ENCODE measurements around the gene GPC2.

The GPC2 gene

DNA sequence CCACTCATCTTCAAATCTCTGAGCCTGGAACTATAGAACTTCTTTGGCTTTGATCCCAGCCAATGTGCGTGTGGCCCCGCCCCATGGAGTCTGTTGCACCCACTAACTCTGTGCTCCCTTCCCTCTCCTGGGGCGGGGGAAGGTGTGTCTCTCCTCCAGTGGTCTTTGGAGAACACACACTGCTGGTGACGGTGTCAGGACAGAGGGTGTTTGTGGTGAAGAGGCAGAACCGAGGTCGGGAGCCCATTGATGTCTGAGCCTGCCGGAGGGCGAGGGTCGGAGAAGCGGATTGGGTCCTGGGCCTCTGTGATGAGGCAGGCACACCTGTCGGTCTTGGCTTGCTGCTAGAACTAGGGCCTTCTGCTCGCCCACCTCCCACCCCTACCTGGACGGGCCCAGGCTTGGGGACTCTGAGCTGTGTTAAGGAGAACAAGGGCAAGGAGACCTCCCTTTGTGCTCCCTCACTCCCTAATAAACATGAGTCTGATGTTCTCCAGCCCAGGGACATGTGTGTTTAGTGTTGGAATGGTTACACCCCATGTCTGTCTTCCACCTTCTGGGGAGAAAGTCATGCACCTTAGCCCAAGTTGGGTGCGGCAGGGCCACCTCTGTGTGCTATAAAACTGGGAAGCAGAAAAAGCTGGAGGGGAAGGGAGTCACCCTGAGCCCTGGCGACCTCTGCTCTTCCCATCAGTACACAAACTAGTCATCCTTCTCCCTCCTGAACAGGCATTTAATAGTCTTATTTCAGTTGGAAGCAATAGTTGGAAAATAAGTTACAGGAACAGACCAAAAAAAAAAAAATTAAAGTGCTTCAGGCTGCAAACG is 23.3 kb downstream of the GPC2 start:
- H3K36me3 ChIP-seq (ENCODE audit: insufficient read depth, low read length) = peaks cover 51% of the 10 kb centered on the region
- TF ChIP-seq, protein P1, sequence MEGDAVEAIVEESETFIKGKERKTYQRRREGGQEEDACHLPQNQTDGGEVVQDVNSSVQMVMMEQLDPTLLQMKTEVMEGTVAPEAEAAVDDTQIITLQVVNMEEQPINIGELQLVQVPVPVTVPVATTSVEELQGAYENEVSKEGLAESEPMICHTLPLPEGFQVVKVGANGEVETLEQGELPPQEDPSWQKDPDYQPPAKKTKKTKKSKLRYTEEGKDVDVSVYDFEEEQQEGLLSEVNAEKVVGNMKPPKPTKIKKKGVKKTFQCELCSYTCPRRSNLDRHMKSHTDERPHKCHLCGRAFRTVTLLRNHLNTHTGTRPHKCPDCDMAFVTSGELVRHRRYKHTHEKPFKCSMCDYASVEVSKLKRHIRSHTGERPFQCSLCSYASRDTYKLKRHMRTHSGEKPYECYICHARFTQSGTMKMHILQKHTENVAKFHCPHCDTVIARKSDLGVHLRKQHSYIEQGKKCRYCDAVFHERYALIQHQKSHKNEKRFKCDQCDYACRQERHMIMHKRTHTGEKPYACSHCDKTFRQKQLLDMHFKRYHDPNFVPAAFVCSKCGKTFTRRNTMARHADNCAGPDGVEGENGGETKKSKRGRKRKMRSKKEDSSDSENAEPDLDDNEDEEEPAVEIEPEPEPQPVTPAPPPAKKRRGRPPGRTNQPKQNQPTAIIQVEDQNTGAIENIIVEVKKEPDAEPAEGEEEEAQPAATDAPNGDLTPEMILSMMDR (IDR thresholded peaks at IDR 0.05; ENCODE audit: borderline replicate concordance, extremely low read depth, low read length, poor library complexity, severe bottlenecking) = no peak
- TF ChIP-seq EZH2 (IDR thresholded peaks at IDR 0.05; ENCODE audit: borderline replicate concordance, low read depth, low read length, severe bottlenecking) = no peak

DNA sequence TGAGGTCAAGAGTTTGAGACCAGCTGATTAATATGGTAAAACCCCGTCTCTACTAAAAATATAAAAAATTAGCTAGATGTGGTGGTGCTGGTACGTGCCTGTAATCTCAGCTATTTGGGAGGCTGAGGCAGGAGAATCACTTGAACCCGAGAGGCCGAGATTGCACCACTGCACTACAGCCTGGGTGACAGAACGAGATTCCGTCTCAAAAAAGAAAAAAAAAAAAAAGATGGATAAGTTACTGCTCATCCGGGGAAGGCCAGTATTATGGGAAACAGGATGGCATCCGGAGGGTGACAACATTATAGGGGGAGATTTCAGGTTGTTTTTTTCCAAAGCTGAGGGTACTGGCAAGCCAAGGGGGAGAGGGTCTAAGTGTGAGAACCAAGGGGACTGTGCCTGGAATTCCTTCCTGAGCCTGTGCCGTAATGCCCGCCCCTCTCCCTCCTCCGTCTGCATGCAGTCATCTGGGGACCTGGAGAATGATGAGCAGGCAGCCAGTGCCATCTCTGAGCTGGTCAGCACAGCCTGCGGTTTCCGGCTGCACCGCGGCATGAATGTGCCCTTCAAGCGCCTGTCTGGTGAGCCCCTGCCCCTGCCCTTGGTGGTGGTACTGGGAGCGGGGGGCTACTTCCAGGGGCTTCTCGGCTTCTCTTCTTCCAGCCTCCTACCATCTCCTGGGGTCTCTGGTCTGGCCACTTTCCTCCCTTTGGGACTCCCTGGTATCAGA is 24.1 kb downstream of the GPC2 start:
- Histone ChIP-seq H3K9me3 (ENCODE audit: insufficient read depth, low read length, severe bottlenecking) (no peaks in the 10 kb centered on the region), H2AFZ (ENCODE audit: low read depth, low read length) (no peak overlapping the region), H3K36me3 (ENCODE audit: insufficient read depth, low read length) (peaks cover 51% of the 10 kb centered on the region), H3K79me2 (ENCODE audit: insufficient read depth, low read length) (peaks cover 51% of the 10 kb centered on the region), H3K4me2 (ENCODE audit: insufficient read depth, low read length) (no peak overlapping the region), H3K27ac (ENCODE audit: low read length) (no peak overlapping the region), H3K4me3 (ENCODE audit: low read depth in 1 of 2, low read length in 2 of 2) (no peak overlapping the region), H3K9ac (ENCODE audit: low read depth, low read length) (no peak overlapping the region), H3K27me3 (ENCODE audit: insufficient read depth, low read length, poor library complexity) (no peaks in the 10 kb centered on the region), H3K4me1 (ENCODE audit: insufficient read depth, low read length) (peaks cover 49% of the 10 kb centered on the region), H4K20me1 (ENCODE audit: insufficient read depth, low read length) (peaks cover 27% of the 10 kb centered on the region)
- DNase-seq = no peak
- no peak for ATAC-seq (ENCODE audit: insufficient read depth, low read depth)
- TF ChIP-seq, protein P1 (IDR thresholded peaks at IDR 0.05; ENCODE audit: borderline replicate concordance, extremely low read depth, low read length, poor library complexity, severe bottlenecking) = no peak
- TF ChIP-seq EZH2 (IDR thresholded peaks at IDR 0.05; ENCODE audit: borderline replicate concordance, low read depth, low read length, severe bottlenecking) = no peak

More for the DNA sequence above, 23.3 kb downstream of the GPC2 start:
- Histone ChIP-seq H3K9ac (ENCODE audit: low read depth, low read length) (no peak overlapping the region), H3K27me3 (ENCODE audit: insufficient read depth, low read length, poor library complexity) (no peaks in the 10 kb centered on the region), H2AFZ (ENCODE audit: low read depth, low read length) (no peak overlapping the region), H3K27ac (ENCODE audit: low read length) (no peak overlapping the region), H4K20me1 (ENCODE audit: insufficient read depth, low read length) (peaks cover 27% of the 10 kb centered on the region), H3K4me2 (ENCODE audit: insufficient read depth, low read length) (no peak overlapping the region), H3K9me3 (ENCODE audit: insufficient read depth, low read length, severe bottlenecking) (no peaks in the 10 kb centered on the region), H3K4me3 (ENCODE audit: low read depth in 1 of 2, low read length in 2 of 2) (no peak overlapping the region), H3K4me1 (ENCODE audit: insufficient read depth, low read length) (peaks cover 47% of the 10 kb centered on the region), H3K79me2 (ENCODE audit: insufficient read depth, low read length) (peaks cover 58% of the 10 kb centered on the region)
- DNase-seq (no peak), ATAC-seq (ENCODE audit: insufficient read depth, low read depth) (no peak)

DNA sequence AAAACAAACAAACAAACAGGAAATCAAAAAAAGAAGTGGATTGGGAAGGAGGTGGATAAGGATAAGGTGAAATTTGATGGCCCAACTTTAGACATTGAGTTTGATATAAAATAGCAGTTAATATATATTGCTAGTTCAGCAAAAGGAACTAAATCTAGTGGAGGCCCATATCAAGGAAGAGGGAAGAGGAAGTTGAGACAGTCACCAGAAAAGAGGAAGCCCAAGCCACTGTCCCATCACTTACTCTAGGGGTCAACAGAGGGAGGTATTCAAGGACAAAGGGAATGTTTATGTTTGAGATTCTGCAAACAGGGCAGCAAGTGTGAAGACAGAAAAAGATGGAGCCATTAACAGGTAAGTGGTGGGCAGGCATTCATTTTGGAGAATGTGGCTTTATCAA is 24.8 kb downstream of the GPC2 start:
- Histone ChIP-seq H4K20me1 (ENCODE audit: insufficient read depth, low read length) (peaks cover 22% of the 10 kb centered on the region), H3K9me3 (ENCODE audit: insufficient read depth, low read length, severe bottlenecking) (no peaks in the 10 kb centered on the region), H3K27me3 (ENCODE audit: insufficient read depth, low read length, poor library complexity) (no peaks in the 10 kb centered on the region), H3K4me3 (ENCODE audit: low read depth in 1 of 2, low read length in 2 of 2) (no peak overlapping the region), H3K27ac (ENCODE audit: low read length) (no peak overlapping the region), H3K4me2 (ENCODE audit: insufficient read depth, low read length) (no peak overlapping the region), H3K36me3 (ENCODE audit: insufficient read depth, low read length) (peaks cover 49% of the 10 kb centered on the region), H3K4me1 (ENCODE audit: insufficient read depth, low read length) (peaks cover 49% of the 10 kb centered on the region), H2AFZ (ENCODE audit: low read depth, low read length) (no peak overlapping the region), H3K9ac (ENCODE audit: low read depth, low read length) (no peak overlapping the region), H3K79me2 (ENCODE audit: insufficient read depth, low read length) (peaks cover 44% of the 10 kb centered on the region)
- ATAC-seq (ENCODE audit: insufficient read depth, low read depth) = no peak
- TF ChIP-seq EZH2 (IDR thresholded peaks at IDR 0.05; ENCODE audit: borderline replicate concordance, low read depth, low read length, severe bottlenecking) = no peak
- TF ChIP-seq, protein P1 (IDR thresholded peaks at IDR 0.05; ENCODE audit: borderline replicate concordance, extremely low read depth, low read length, poor library complexity, severe bottlenecking) = no peak
- no peak for DNase-seq

All from DND-41 (cell line).